HG02885 (cell line): ENCODE data around the gene STAP2.
A peak's percentile ranks its signal among the peaks of the same experiment; 100 is the strongest.

Source experiments
- ATAC-seq: cut with Tn5 transposase; IDR thresholded peaks from one replicate; pipeline ENCODE4 v1.9.1; 2021; ENCODE audit warnings: mild to moderate bottlenecking; ENCODE audit not compliant: unreplicated experiment, poor library complexity

Gene STAP2

GRCh38 chr19:4371247-4372164 lies 32.9 kb upstream of the STAP2 start:
- no peak for ATAC-seq

GRCh38 chr19:4370418-4371041 lies 31.9 kb upstream of the STAP2 start:
- no peak for ATAC-seq

- peak; percentile 58 for ATAC-seq
Measured at GRCh38 chr19:4369888-4370260, 31.2 kb upstream of the STAP2 start.

GRCh38 chr19:4369109-4369887 lies 30.7 kb upstream of the STAP2 start:
- peak; percentile 45 for ATAC-seq

- ATAC-seq, result no peak
Measured at GRCh38 chr19:4368128-4368820, 29.6 kb upstream of the STAP2 start.

- no peak for ATAC-seq
Measured at GRCh38 chr19:4367781-4368127, 29.1 kb upstream of the STAP2 start.

- no peak for ATAC-seq
Measured at GRCh38 chr19:4367336-4367723, 28.7 kb upstream of the STAP2 start.

GRCh38 chr19:4366666-4367335 lies 28.2 kb upstream of the STAP2 start:
- no peak for ATAC-seq

GRCh38 chr19:4365791-4366665 lies 27.4 kb upstream of the STAP2 start:
- ATAC-seq, result no peak

GRCh38 chr19:4365341-4365740 lies 26.7 kb upstream of the STAP2 start:
- ATAC-seq, result no peak

GRCh38 chr19:4363571-4364304 lies 25.1 kb upstream of the STAP2 start:
- ATAC-seq, result no peak

- ATAC-seq, result no peak
Measured at GRCh38 chr19:4362831-4363545, 24.4 kb upstream of the STAP2 start.

GRCh38 chr19:4362101-4362828 lies 23.6 kb upstream of the STAP2 start:
- no peak for ATAC-seq

- ATAC-seq, result no peak
Measured at GRCh38 chr19:4361152-4362046, 22.8 kb upstream of the STAP2 start.

- ATAC-seq, result no peak
Measured at GRCh38 chr19:4360641-4361151, 22.1 kb upstream of the STAP2 start.

- ATAC-seq, result no peak
Measured at GRCh38 chr19:4360081-4360569, 21.5 kb upstream of the STAP2 start.
